ENCODE measurements around the gene ERBB2. TPM values are rescaled to one million over a fixed set of nuclear protein-coding genes. Genes with fewer than 3 reads are reported as not detected.

The ERBB2 gene
- total RNA-seq, 1 donor from 2014 or later = 75.2 TPM

DNA sequence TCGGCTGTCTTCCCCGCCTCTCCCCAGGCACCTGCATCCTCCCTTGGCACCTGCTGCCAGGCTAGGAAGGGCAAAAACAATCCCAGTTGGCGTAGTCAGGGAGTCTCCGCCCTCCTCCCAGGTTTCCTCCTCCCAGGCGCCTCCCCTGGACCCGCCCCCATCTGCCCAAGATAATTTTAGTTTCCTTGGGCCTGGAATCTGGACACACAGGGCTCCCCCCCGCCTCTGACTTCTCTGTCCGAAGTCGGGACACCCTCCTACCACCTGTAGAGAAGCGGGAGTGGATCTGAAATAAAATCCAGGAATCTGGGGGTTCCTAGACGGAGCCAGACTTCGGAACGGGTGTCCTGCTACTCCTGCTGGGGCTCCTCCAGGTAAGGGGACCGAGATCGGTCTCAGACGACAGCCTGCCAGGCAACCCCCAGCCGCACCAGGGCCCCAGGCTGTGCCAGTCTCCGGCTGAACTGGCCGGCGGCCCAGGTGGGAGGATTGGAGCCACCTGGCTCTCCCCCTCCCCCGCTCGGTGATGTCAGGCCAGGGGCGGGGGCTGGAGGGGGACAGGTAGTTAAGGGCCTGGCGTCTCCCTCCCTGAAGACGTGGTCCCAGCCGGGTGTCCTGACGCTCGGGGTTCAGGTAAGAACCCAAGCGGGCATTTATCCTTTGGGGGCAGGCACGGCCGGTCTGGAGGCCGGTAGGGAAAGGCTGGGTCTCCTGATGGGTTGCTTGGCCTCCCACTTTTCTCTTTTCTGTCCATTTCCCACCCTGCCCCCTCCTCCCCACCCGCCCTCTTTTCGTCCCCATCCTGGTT is 38.1 kb downstream of the ERBB2 start, which contains the start of gene GRB7:
Gene GRB7, plus strand, starts transcription at position 179 of the 808 bp plus-strand sequence. CDS start 4,364 bp downstream, outside the sequence.
- TF ChIP-seq, protein P1, sequence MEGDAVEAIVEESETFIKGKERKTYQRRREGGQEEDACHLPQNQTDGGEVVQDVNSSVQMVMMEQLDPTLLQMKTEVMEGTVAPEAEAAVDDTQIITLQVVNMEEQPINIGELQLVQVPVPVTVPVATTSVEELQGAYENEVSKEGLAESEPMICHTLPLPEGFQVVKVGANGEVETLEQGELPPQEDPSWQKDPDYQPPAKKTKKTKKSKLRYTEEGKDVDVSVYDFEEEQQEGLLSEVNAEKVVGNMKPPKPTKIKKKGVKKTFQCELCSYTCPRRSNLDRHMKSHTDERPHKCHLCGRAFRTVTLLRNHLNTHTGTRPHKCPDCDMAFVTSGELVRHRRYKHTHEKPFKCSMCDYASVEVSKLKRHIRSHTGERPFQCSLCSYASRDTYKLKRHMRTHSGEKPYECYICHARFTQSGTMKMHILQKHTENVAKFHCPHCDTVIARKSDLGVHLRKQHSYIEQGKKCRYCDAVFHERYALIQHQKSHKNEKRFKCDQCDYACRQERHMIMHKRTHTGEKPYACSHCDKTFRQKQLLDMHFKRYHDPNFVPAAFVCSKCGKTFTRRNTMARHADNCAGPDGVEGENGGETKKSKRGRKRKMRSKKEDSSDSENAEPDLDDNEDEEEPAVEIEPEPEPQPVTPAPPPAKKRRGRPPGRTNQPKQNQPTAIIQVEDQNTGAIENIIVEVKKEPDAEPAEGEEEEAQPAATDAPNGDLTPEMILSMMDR (IDR thresholded peaks at IDR 0.05) = no peak
- TF ChIP-seq EZH2 (IDR thresholded peaks at IDR 0.05) = peak; percentile 35
- H3K9ac ChIP-seq = no peak within 1 kb of the TSS
- no peaks in the 10 kb centered on the region for H4K20me1 ChIP-seq (ENCODE audit: low read depth)
- H3K9me3 Mint-ChIP-seq = no peaks in the 10 kb centered on the region
- no peaks in the 10 kb centered on the region for H3K79me2 ChIP-seq (ENCODE audit: low read depth)
- H3K9me3 ChIP-seq (ENCODE audit: low read depth) = no peaks in the 10 kb centered on the region
- peak within 1 kb of the TSS; percentile 100 for H2AFZ ChIP-seq (replicated peaks)
- peak within 1 kb of the TSS; percentile 99 for H3K4me2 ChIP-seq
- no peak within 1 kb of the TSS for H3K27ac Mint-ChIP-seq
- H3K4me3 ChIP-seq = peak within 1 kb of the TSS; percentile 62
- peaks cover 15% of the 10 kb centered on the region for H3K4me1 Mint-ChIP-seq
- peak within 1 kb of the TSS; percentile 74 for H3K4me3 Mint-ChIP-seq
- H3K36me3 ChIP-seq = no peaks in the 10 kb centered on the region
- H3K4me1 ChIP-seq = peaks cover 17% of the 10 kb centered on the region
- H3F3A ChIP-seq (ENCODE audit: low read depth) = peaks cover 24% of the 10 kb centered on the region
- H3K27me3 Mint-ChIP-seq (ENCODE audit: insufficient read depth, low read depth) = peaks cover 55% of the 10 kb centered on the region
- no peaks in the 10 kb centered on the region for H3K36me3 Mint-ChIP-seq
- peaks cover 29% of the 10 kb centered on the region for H3K27me3 ChIP-seq
- DNase-seq (ENCODE audit: low spot score) = peak; percentile 52
- no peak within 1 kb of the TSS for H3K27ac ChIP-seq

DNA sequence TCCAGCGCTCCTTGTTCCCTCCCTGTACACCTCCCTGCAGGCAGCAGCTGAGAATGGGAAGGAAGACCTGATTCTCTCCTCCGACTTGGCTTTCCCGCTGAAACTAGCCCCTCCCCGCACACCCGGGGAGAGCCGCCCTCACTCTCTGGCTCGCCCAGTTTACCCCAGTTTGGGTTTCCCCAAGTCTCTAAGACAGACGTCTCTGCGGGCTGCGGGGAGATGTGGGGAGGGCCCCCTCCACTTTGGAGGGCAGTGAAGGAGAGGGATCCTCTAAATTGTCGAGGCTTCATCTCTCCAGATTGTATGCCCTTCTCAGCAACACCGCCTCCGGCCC is 38.7 kb downstream of the ERBB2 start:
- peaks cover 15% of the 10 kb centered on the region for H3K4me1 Mint-ChIP-seq
- TF ChIP-seq EZH2phosphoT487 (IDR thresholded peaks at IDR 0.05) (peak; percentile 41), EZH2 (IDR thresholded peaks at IDR 0.05) (peak; percentile 70)
- TF ChIP-seq, protein P1 (IDR thresholded peaks at IDR 0.05) = no peak
- H3K9ac ChIP-seq = no peak overlapping the region
- H3K4me2 ChIP-seq = peak overlapping the region; percentile 99
- H3K36me3 ChIP-seq = no peaks in the 10 kb centered on the region
- peaks cover 54% of the 10 kb centered on the region for H3K27me3 Mint-ChIP-seq (ENCODE audit: insufficient read depth, low read depth)
- peak; percentile 58 for DNase-seq (ENCODE audit: low spot score)
- no peaks in the 10 kb centered on the region for H3K9me3 ChIP-seq (ENCODE audit: low read depth)
- H3K4me1 ChIP-seq = peaks cover 17% of the 10 kb centered on the region
- H3K27ac ChIP-seq = no peak overlapping the region
- peak overlapping the region; percentile 74 for H3K4me3 Mint-ChIP-seq
- no peaks in the 10 kb centered on the region for H4K20me1 ChIP-seq (ENCODE audit: low read depth)
- H3K4me3 ChIP-seq = peak overlapping the region; percentile 62
- H2AFZ ChIP-seq (replicated peaks) = peak overlapping the region; percentile 100
- no peaks in the 10 kb centered on the region for H3K9me3 Mint-ChIP-seq
- H3K27ac Mint-ChIP-seq = no peak overlapping the region
- H3K27me3 ChIP-seq = peaks cover 29% of the 10 kb centered on the region
- no peaks in the 10 kb centered on the region for H3K36me3 Mint-ChIP-seq
- H3F3A ChIP-seq (ENCODE audit: low read depth) = peaks cover 24% of the 10 kb centered on the region
- H3K79me2 ChIP-seq (ENCODE audit: low read depth) = no peaks in the 10 kb centered on the region

- Mint-ChIP-seq H3K27ac (no peak overlapping the region), H3K36me3 (no peaks in the 10 kb centered on the region), H3K27me3 (ENCODE audit: insufficient read depth, low read depth) (peaks cover 50% of the 10 kb centered on the region), H3K4me3 (peak overlapping the region; percentile 74), H3K9me3 (no peaks in the 10 kb centered on the region), H3K4me1 (peaks cover 15% of the 10 kb centered on the region)
- Histone ChIP-seq H4K20me1 (ENCODE audit: low read depth) (no peaks in the 10 kb centered on the region), H3K4me2 (peak overlapping the region; percentile 99), H3K9ac (no peak overlapping the region), H3K27ac (no peak overlapping the region), H3K27me3 (peaks cover 29% of the 10 kb centered on the region), H3F3A (ENCODE audit: low read depth) (peaks cover 24% of the 10 kb centered on the region), H3K4me3 (peak overlapping the region; percentile 62), H3K4me1 (peaks cover 17% of the 10 kb centered on the region), H3K79me2 (ENCODE audit: low read depth) (no peaks in the 10 kb centered on the region), H3K36me3 (no peaks in the 10 kb centered on the region), H3K9me3 (ENCODE audit: low read depth) (no peaks in the 10 kb centered on the region), H2AFZ (replicated peaks) (peak overlapping the region; percentile 100)
- peak; percentile 73 for DNase-seq (ENCODE audit: low spot score)
- TF ChIP-seq, protein P1 (IDR thresholded peaks at IDR 0.05) = no peak
- TF ChIP-seq EZH2phosphoT487 (IDR thresholded peaks at IDR 0.05) = no peak
- TF ChIP-seq EZH2 (IDR thresholded peaks at IDR 0.05) = no peak
Observed at GRCh38 chr17:39738983-39739884, 39.4 kb downstream of the ERBB2 start.

Data from neural progenitor cell (in vitro differentiated cells).